GM12878 (cell line): ENCODE data around the gene DDIT4. TPM values are rescaled to one million over a fixed set of nuclear protein-coding genes. Genes with fewer than 3 reads are reported as not detected.

ENCODE experiments used
- BACH1 ChIP-seq: fragments of 450-650 bp; IDR thresholded peaks from 2 replicates; pipeline ENCODE4 v1.6.1; 2017; ENCODE audit warnings: mild to moderate bottlenecking, borderline replicate concordance
- CBX5 ChIP-seq: sonication (generic); IDR thresholded peaks from 2 replicates; pipeline ENCODE4 v1.6.1; 2016; ENCODE audit warnings: low read depth, moderate library complexity, mild to moderate bottlenecking, inconsistent platforms
- CHD2 ChIP-seq: IDR thresholded peaks from 2 replicates; pipeline ENCODE4 v1.6.1; 2011; ENCODE audit warnings: low read depth, low read length, improper control_type of control experiment, borderline replicate concordance
- FOS ChIP-seq: IDR thresholded peaks from 3 replicates; pipeline ENCODE4 v1.6.1; 2011; ENCODE audit warnings: borderline replicate concordance; ENCODE audit not compliant: insufficient read length; ENCODE audit errors: extremely low read depth
- MEF2A ChIP-seq: IDR thresholded peaks from 2 replicates; pipeline ENCODE4 v1.6.1; 2011; ENCODE audit warnings: low read depth, mild to moderate bottlenecking, low read length, moderate library complexity; ENCODE audit not compliant: insufficient read depth
- MTA2 ChIP-seq: fragments of 450-650 bp; IDR thresholded peaks from 2 replicates; pipeline ENCODE4 v1.6.1; 2016; ENCODE audit warnings: low read depth, mild to moderate bottlenecking, moderate library complexity
- MTA3 ChIP-seq: IDR thresholded peaks from 2 replicates; pipeline ENCODE4 v1.6.1; 2012; ENCODE audit warnings: low read length, inconsistent platforms, borderline replicate concordance
- NBN ChIP-seq: fragments of 450-650 bp; IDR thresholded peaks from 2 replicates; pipeline ENCODE4 v1.6.1; 2016
- NFYA ChIP-seq: IDR thresholded peaks from 2 replicates; pipeline ENCODE4 v1.6.1; 2011; ENCODE audit warnings: low read depth, mild to moderate bottlenecking, low read length, improper control_type of control experiment, borderline replicate concordance
- SP1 ChIP-seq: IDR thresholded peaks from one replicate; pipeline ENCODE4 v1.6.1; 2011; ENCODE audit warnings: low read depth, low read length
- SPI1 ChIP-seq: IDR thresholded peaks from 2 replicates; pipeline ENCODE4 v1.6.1; 2011; ENCODE audit warnings: low read depth, mild to moderate bottlenecking, low read length, moderate library complexity, borderline replicate concordance; ENCODE audit not compliant: insufficient read depth
- ZBED1 ChIP-seq: IDR thresholded peaks from 2 replicates; pipeline ENCODE4 v1.6.1; 2016; ENCODE audit warnings: borderline replicate concordance
- ZBTB11 ChIP-seq: fragments of 450-650 bp; formaldehyde crosslinking; IDR thresholded peaks from 2 replicates; pipeline ENCODE4 v1.5.0; 2022; ENCODE audit warnings: mild to moderate bottlenecking, missing genetic modification characterization
- ZNF622 ChIP-seq: fragments of 450-650 bp; IDR thresholded peaks from 2 replicates; pipeline ENCODE4 v1.6.1; 2017; ENCODE audit warnings: mild to moderate bottlenecking, inconsistent platforms
- ZZZ3 ChIP-seq: IDR thresholded peaks from 2 replicates; pipeline ENCODE4 v1.6.1; 2011; ENCODE audit warnings: low read depth; ENCODE audit not compliant: control insufficient read depth, insufficient read length
- polyA plus RNA-seq, 11 experiments: library from polyadenylated mRNA; depleted of rRNA in 4 of 11; unstranded in 6 of 11; stranded (reverse) in 5 of 11; fragments of >200 nt; fragmentation: Nextera tagmentation in 4 of 11; fragmentation: Illumina TruSeq in 1 of 11; extraction: Ambion mirVana in 4 of 11; extraction: Trizol in 1 of 11; gene quantifications; 1 replicate in 1 of 11; 2 replicates in 10 of 11; pipeline versions ENCODE4 v1.2.1 to v1.2.3, GENCODE V29; 2011 to 2016; ENCODE audit warnings: inconsistent platforms in 2 of 11, missing spikeins in 2 of 11, low read depth in 1 of 11
- total RNA-seq, 4 experiments: library from RNA; depleted of rRNA in 3 of 4; stranded (reverse); fragments of >200 nt in 3 of 4; fragmentation: Illumina TruSeq in 1 of 4; extraction: Trizol in 1 of 4; gene quantifications; 2 replicates each; pipeline versions ENCODE4 v1.2.1 to v1.2.3, GENCODE V29; 2013 to 2021
- TF ChIP-seq, protein P1 (sequence below): fragments of 450-650 bp; formaldehyde crosslinking; IDR thresholded peaks from 2 replicates; pipeline ENCODE4 v1.4.0; 2020; ENCODE audit warnings: mild to moderate bottlenecking, moderate library complexity
- TF ChIP-seq, protein P2 (sequence below): fragments of 450-650 bp; IDR thresholded peaks from 2 replicates; pipeline ENCODE4 v1.6.1; 2016; ENCODE audit warnings: mild to moderate bottlenecking
- TF ChIP-seq, protein P3 (sequence below): fragments of 450-650 bp; IDR thresholded peaks from 2 replicates; pipeline ENCODE4 v1.6.1; 2018; ENCODE audit warnings: mild to moderate bottlenecking, low read depth, moderate library complexity; ENCODE audit not compliant: partially characterized antibody

The DDIT4 gene
- total and polyA plus RNA-seq, 10 of the 15 experiments (the other 5 are each of a cell fraction or from before 2014, with no cell fraction given) = 2.1 to 277 (median 183) TPM

- no peak for TF ChIP-seq FOS
- peak; percentile 89 for TF ChIP-seq NBN
- TF ChIP-seq MTA3 = peak; percentile 74; the same call in 1 of the 2 replicates
- TF ChIP-seq, protein P1, sequence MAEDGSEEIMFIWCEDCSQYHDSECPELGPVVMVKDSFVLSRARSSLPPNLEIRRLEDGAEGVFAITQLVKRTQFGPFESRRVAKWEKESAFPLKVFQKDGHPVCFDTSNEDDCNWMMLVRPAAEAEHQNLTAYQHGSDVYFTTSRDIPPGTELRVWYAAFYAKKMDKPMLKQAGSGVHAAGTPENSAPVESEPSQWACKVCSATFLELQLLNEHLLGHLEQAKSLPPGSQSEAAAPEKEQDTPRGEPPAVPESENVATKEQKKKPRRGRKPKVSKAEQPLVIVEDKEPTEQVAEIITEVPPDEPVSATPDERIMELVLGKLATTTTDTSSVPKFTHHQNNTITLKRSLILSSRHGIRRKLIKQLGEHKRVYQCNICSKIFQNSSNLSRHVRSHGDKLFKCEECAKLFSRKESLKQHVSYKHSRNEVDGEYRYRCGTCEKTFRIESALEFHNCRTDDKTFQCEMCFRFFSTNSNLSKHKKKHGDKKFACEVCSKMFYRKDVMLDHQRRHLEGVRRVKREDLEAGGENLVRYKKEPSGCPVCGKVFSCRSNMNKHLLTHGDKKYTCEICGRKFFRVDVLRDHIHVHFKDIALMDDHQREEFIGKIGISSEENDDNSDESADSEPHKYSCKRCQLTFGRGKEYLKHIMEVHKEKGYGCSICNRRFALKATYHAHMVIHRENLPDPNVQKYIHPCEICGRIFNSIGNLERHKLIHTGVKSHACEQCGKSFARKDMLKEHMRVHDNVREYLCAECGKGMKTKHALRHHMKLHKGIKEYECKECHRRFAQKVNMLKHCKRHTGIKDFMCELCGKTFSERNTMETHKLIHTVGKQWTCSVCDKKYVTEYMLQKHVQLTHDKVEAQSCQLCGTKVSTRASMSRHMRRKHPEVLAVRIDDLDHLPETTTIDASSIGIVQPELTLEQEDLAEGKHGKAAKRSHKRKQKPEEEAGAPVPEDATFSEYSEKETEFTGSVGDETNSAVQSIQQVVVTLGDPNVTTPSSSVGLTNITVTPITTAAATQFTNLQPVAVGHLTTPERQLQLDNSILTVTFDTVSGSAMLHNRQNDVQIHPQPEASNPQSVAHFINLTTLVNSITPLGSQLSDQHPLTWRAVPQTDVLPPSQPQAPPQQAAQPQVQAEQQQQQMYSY (CRISPR knock-in tag) = no peak
- peak; percentile 56; the same call in 1 of the 2 replicates for TF ChIP-seq BACH1
- TF ChIP-seq CBX5 = 0 out of 2 replicates have a peak, but pooled peaks have one; percentile 71
- peak; percentile 38; the same call in 1 of the 2 replicates for TF ChIP-seq CHD2
- TF ChIP-seq SPI1 = peak; percentile 99
- no peak for TF ChIP-seq ZZZ3
- TF ChIP-seq MTA2 = peak; percentile 78
- TF ChIP-seq MEF2A = peak; percentile 25; the same call in 1 of the 2 replicates
- TF ChIP-seq, protein P2, sequence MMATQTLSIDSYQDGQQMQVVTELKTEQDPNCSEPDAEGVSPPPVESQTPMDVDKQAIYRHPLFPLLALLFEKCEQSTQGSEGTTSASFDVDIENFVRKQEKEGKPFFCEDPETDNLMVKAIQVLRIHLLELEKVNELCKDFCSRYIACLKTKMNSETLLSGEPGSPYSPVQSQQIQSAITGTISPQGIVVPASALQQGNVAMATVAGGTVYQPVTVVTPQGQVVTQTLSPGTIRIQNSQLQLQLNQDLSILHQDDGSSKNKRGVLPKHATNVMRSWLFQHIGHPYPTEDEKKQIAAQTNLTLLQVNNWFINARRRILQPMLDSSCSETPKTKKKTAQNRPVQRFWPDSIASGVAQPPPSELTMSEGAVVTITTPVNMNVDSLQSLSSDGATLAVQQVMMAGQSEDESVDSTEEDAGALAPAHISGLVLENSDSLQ = no peak
- no peak for TF ChIP-seq NFYA
- TF ChIP-seq ZNF622 = no peak
- 0 out of 2 replicates have a peak, but pooled peaks have one; percentile 29 for TF ChIP-seq ZBED1
- no peak for TF ChIP-seq ZBTB11 (CRISPR knock-in tag)
- peak; percentile 38 for TF ChIP-seq SP1
- TF ChIP-seq, protein P3, sequence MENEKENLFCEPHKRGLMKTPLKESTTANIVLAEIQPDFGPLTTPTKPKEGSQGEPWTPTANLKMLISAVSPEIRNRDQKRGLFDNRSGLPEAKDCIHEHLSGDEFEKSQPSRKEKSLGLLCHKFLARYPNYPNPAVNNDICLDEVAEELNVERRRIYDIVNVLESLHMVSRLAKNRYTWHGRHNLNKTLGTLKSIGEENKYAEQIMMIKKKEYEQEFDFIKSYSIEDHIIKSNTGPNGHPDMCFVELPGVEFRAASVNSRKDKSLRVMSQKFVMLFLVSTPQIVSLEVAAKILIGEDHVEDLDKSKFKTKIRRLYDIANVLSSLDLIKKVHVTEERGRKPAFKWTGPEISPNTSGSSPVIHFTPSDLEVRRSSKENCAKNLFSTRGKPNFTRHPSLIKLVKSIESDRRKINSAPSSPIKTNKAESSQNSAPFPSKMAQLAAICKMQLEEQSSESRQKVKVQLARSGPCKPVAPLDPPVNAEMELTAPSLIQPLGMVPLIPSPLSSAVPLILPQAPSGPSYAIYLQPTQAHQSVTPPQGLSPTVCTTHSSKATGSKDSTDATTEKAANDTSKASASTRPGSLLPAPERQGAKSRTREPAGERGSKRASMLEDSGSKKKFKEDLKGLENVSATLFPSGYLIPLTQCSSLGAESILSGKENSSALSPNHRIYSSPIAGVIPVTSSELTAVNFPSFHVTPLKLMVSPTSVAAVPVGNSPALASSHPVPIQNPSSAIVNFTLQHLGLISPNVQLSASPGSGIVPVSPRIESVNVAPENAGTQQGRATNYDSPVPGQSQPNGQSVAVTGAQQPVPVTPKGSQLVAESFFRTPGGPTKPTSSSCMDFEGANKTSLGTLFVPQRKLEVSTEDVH = no peak
Observed at GRCh38 chr10:72257051-72257892, 16.5 kb upstream of the DDIT4 start (continued).
